HEK293 (cell line): ENCODE results near the gene THSD4.

Experiments
- CTCF ChIA-PET: fragments of 350-600 bp; formaldehyde crosslinking; extraction: SDS; loops from one replicate; lab custom pipeline; 2021; ENCODE audit warnings: antibody characterized with exemption; lab: Yijun Ruan, JAX
- POLR2A ChIA-PET: fragments of 300-600 bp; formaldehyde crosslinking; extraction: SDS; loops from one replicate; lab custom pipeline; 2020; ENCODE audit warnings: antibody characterized with exemption, inconsistent platforms; lab: Yijun Ruan, JAX
- H3K27ac ChIP-seq: fragments of 200-500 bp; sonication (Bioruptor generic); 2 replicates; pipeline ENCODE4 v1.5.1; 2014; ENCODE audit warnings: low read depth, low read length, control low read depth, inconsistent platforms; ENCODE audit errors: extremely low read depth
- H3K36me3 ChIP-seq, 2 experiments: fragments of 200-500 bp in 1 of 2; sonication (Bioruptor generic) in 1 of 2; 1 replicate in 1 of 2; 2 replicates in 1 of 2; pipeline ENCODE4 v1.5.1; 2014 to 2017; ENCODE audit warnings: inconsistent platforms in 2 of 2, low read length in 2 of 2; ENCODE audit not compliant: control insufficient read depth in 2 of 2, insufficient read depth in 1 of 2
- H3K4me1 ChIP-seq: fragments of 200-500 bp; sonication (Bioruptor generic); 2 replicates; pipeline ENCODE4 v1.5.1; 2014; ENCODE audit warnings: mild to moderate bottlenecking, low read length, inconsistent platforms; ENCODE audit not compliant: control insufficient read depth, insufficient read depth
- H3K4me3 ChIP-seq: 2 replicates; pipeline ENCODE4 v1.5.1; 2011; ENCODE audit warnings: low read depth, mild to moderate bottlenecking, control low read depth, low read length, moderate library complexity
- H3K9me3 ChIP-seq: fragments of 200-500 bp; sonication (Bioruptor generic); 2 replicates; pipeline ENCODE4 v1.5.1; 2014; ENCODE audit warnings: low read depth, low read length, inconsistent platforms; ENCODE audit not compliant: control insufficient read depth, insufficient read depth
- GLIS1 ChIP-seq: fragments of 450-650 bp; formaldehyde crosslinking; IDR thresholded peaks from 2 replicates; pipeline ENCODE4 v1.5.1; 2016; ENCODE audit warnings: missing biosample characterization, missing genetic modification characterization
- ZBTB48 ChIP-seq: fragments of 450-650 bp; formaldehyde crosslinking; IDR thresholded peaks from 2 replicates; pipeline ENCODE4 v1.5.1; 2016; ENCODE audit warnings: missing biosample characterization, missing genetic modification characterization
- ZNF138 ChIP-seq: fragments of 450-650 bp; formaldehyde crosslinking; IDR thresholded peaks from 2 replicates; pipeline ENCODE4 v1.5.1; 2016; ENCODE audit warnings: missing biosample characterization, missing genetic modification characterization, borderline replicate concordance
- ZNF155 ChIP-seq: fragments of 450-650 bp; formaldehyde crosslinking; IDR thresholded peaks from 2 replicates; pipeline ENCODE4 v1.5.1; 2016; ENCODE audit warnings: missing biosample characterization, missing genetic modification characterization
- ZNF202 ChIP-seq: fragments of 450-650 bp; formaldehyde crosslinking; IDR thresholded peaks from 2 replicates; pipeline ENCODE4 v1.5.1; 2016; ENCODE audit warnings: missing biosample characterization, missing genetic modification characterization, borderline replicate concordance
- ZNF302 ChIP-seq: fragments of 450-650 bp; formaldehyde crosslinking; IDR thresholded peaks from 2 replicates; pipeline ENCODE4 v1.5.1; 2016; ENCODE audit warnings: missing biosample characterization, missing genetic modification characterization, low read depth
- ZNF350 ChIP-seq: fragments of 450-650 bp; formaldehyde crosslinking; IDR thresholded peaks from 2 replicates; pipeline ENCODE4 v1.5.0; 2017; ENCODE audit warnings: missing biosample characterization, mild to moderate bottlenecking, missing genetic modification characterization
- ZNF354C ChIP-seq: fragments of 450-650 bp; formaldehyde crosslinking; IDR thresholded peaks from 2 replicates; pipeline ENCODE4 v1.5.1; 2016; ENCODE audit warnings: missing biosample characterization, missing genetic modification characterization, low read depth, borderline replicate concordance
- ZNF366 ChIP-seq: fragments of 450-650 bp; formaldehyde crosslinking; conservative IDR thresholded peaks from 2 replicates; pipeline ENCODE4 v1.5.1; 2016; ENCODE audit warnings: missing biosample characterization, missing genetic modification characterization
- ZNF510 ChIP-seq: fragments of 450-650 bp; formaldehyde crosslinking; IDR thresholded peaks from 2 replicates; pipeline ENCODE4 v1.5.1; 2018; ENCODE audit warnings: mild to moderate bottlenecking, missing genetic modification characterization, missing biosample characterization; ENCODE audit not compliant: insufficient replicate concordance
- ZNF549 ChIP-seq: fragments of 450-650 bp; IDR thresholded peaks from 2 replicates; pipeline ENCODE4 v1.5.1; 2018; ENCODE audit warnings: missing biosample characterization, missing genetic modification characterization, mild to moderate bottlenecking, inconsistent platforms, moderate library complexity
- ZNF555 ChIP-seq: fragments of 450-650 bp; formaldehyde crosslinking; conservative IDR thresholded peaks from 2 replicates; pipeline ENCODE4 v1.5.1; 2017; ENCODE audit warnings: missing biosample characterization, mild to moderate bottlenecking, missing genetic modification characterization, inconsistent platforms
- ZNF571 ChIP-seq: fragments of 450-650 bp; formaldehyde crosslinking; IDR thresholded peaks from 2 replicates; pipeline ENCODE4 v1.5.0; 2017; ENCODE audit warnings: missing biosample characterization, missing genetic modification characterization
- ZNF654 ChIP-seq: fragments of 450-650 bp; formaldehyde crosslinking; IDR thresholded peaks from 2 replicates; pipeline ENCODE4 v1.5.1; 2016; ENCODE audit warnings: low read depth, missing biosample characterization, missing genetic modification characterization
- ZNF677 ChIP-seq: fragments of 450-650 bp; IDR thresholded peaks from 2 replicates; pipeline ENCODE4 v1.5.0; 2018; ENCODE audit warnings: missing biosample characterization, mild to moderate bottlenecking, missing genetic modification characterization, moderate library complexity
- ZNF830 ChIP-seq: fragments of 450-650 bp; IDR thresholded peaks from 2 replicates; pipeline ENCODE4 v1.5.0; 2018; ENCODE audit warnings: missing biosample characterization, missing genetic modification characterization, low read depth, mild to moderate bottlenecking, moderate library complexity
- ZXDB ChIP-seq: fragments of 450-650 bp; formaldehyde crosslinking; IDR thresholded peaks from 2 replicates; pipeline ENCODE4 v1.5.1; 2016; ENCODE audit warnings: missing biosample characterization, missing genetic modification characterization
- TF ChIP-seq, protein P1 (sequence below): fragments of 450-650 bp; formaldehyde crosslinking; IDR thresholded peaks from 2 replicates; pipeline ENCODE4 v1.5.1; 2017; ENCODE audit warnings: missing biosample characterization, missing genetic modification characterization
- TF ChIP-seq, protein P2 (sequence below): fragments of 450-650 bp; formaldehyde crosslinking; IDR thresholded peaks from 2 replicates; pipeline ENCODE4 v1.5.1; 2016; ENCODE audit warnings: missing biosample characterization, missing genetic modification characterization
- TF ChIP-seq, protein P3 (sequence below): fragments of 450-650 bp; formaldehyde crosslinking; IDR thresholded peaks from 2 replicates; pipeline ENCODE4 v1.5.0; 2017; ENCODE audit warnings: missing biosample characterization, missing genetic modification characterization, borderline replicate concordance
- TF ChIP-seq, protein P4 (sequence below): fragments of 450-650 bp; formaldehyde crosslinking; IDR thresholded peaks from 2 replicates; pipeline ENCODE4 v1.5.1; 2016; ENCODE audit warnings: missing biosample characterization, missing genetic modification characterization, borderline replicate concordance

THSD4 gene

DNA sequence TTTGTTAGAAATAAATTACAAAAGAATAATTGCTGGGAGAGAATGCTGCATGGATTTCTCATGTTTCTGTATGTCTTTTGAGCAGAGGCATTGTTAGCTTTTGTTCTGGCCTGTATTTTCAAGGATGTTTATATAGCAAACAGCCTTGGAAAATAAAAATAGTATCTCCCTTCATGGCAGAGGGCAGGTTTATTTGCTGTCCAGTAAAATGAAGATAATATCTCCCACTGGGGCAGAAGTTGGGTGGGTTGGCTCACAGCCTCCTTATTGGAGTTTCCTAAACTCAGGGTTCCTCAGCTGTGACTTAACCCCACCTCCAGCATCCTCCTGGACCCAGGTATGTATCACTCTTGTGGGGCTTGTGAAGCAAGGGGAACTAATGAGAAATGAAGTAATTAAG lies 43.7 kb upstream of the THSD4 start:
- POLR2A ChIA-PET = no interaction called here
- no peak overlapping the region for H3K27ac ChIP-seq

DNA sequence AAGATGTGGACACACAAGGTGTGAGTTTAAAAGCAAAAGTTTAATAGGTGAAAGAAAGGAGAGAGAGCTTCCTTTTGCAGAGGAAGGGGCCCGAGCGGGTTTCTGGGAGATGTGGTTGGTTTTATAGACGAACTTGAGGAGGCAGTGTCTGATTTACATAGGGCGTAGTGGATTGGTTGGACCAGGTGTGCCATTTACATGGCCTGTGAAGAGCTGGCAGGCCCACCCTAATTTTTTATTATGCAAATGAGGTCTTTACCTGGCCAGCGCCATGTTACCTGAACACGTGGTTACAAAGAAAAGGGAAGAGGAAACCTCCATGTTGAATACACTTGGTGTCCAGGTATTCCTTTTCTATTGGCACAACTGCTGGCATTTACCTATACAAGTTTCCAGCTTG lies 42.8 kb upstream of the THSD4 start:
- no peak overlapping the region for H3K27ac ChIP-seq
- no peak for TF ChIP-seq ZNF354C (tag by site-specific recombination)
- no peak for TF ChIP-seq ZNF654 (tag by site-specific recombination)
- TF ChIP-seq ZNF571 (tag by site-specific recombination) = no peak
- TF ChIP-seq ZNF830 (tag by site-specific recombination) = no peak
- no peak for TF ChIP-seq ZNF510
- no peak for TF ChIP-seq GLIS1 (tag by site-specific recombination)
- TF ChIP-seq, protein P1, sequence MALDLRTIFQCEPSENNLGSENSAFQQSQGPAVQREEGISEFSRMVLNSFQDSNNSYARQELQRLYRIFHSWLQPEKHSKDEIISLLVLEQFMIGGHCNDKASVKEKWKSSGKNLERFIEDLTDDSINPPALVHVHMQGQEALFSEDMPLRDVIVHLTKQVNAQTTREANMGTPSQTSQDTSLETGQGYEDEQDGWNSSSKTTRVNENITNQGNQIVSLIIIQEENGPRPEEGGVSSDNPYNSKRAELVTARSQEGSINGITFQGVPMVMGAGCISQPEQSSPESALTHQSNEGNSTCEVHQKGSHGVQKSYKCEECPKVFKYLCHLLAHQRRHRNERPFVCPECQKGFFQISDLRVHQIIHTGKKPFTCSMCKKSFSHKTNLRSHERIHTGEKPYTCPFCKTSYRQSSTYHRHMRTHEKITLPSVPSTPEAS (tag by site-specific recombination) = no peak
- no peak for TF ChIP-seq ZNF366
- no peak for TF ChIP-seq ZNF677
- no peak for TF ChIP-seq ZNF202
- TF ChIP-seq, protein P2, sequence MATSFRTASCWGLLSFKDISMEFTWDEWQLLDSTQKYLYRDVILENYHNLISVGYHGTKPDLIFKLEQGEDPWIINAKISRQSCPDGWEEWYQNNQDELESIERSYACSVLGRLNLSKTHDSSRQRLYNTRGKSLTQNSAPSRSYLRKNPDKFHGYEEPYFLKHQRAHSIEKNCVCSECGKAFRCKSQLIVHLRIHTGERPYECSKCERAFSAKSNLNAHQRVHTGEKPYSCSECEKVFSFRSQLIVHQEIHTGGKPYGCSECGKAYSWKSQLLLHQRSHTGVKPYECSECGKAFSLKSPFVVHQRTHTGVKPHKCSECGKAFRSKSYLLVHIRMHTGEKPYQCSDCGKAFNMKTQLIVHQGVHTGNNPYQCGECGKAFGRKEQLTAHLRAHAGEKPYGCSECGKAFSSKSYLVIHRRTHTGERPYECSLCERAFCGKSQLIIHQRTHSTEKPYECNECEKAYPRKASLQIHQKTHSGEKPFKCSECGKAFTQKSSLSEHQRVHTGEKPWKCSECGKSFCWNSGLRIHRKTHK (tag by site-specific recombination) = no peak
- no peak for TF ChIP-seq ZNF555 (tag by site-specific recombination)
- no peak for TF ChIP-seq ZBTB48 (tag by site-specific recombination)
- no peak for TF ChIP-seq ZNF302 (tag by site-specific recombination)
- TF ChIP-seq ZNF155 (tag by site-specific recombination) = no peak
- TF ChIP-seq, protein P3, sequence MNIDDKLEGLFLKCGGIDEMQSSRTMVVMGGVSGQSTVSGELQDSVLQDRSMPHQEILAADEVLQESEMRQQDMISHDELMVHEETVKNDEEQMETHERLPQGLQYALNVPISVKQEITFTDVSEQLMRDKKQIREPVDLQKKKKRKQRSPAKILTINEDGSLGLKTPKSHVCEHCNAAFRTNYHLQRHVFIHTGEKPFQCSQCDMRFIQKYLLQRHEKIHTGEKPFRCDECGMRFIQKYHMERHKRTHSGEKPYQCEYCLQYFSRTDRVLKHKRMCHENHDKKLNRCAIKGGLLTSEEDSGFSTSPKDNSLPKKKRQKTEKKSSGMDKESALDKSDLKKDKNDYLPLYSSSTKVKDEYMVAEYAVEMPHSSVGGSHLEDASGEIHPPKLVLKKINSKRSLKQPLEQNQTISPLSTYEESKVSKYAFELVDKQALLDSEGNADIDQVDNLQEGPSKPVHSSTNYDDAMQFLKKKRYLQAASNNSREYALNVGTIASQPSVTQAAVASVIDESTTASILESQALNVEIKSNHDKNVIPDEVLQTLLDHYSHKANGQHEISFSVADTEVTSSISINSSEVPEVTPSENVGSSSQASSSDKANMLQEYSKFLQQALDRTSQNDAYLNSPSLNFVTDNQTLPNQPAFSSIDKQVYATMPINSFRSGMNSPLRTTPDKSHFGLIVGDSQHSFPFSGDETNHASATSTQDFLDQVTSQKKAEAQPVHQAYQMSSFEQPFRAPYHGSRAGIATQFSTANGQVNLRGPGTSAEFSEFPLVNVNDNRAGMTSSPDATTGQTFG (tag by site-specific recombination) = no peak
- H3K9me3 ChIP-seq = no peaks in the 10 kb centered on the region
- ChIA-PET POLR2A (no interaction called here), CTCF (interaction anchor here (0.6 kb wide), 1 partner anchor 709 kb away, joined by 4 read pairs; no protein-coding TSS in a partner anchor)
- H3K36me3 ChIP-seq = no peaks in the 10 kb centered on the region; a peak in 1 of 3 replicates
- no peak overlapping the region for H3K4me3 ChIP-seq
- no peaks in the 10 kb centered on the region for H3K4me1 ChIP-seq

More for the DNA sequence above, 43.7 kb upstream of the THSD4 start:
- H3K4me1 ChIP-seq = no peaks in the 10 kb centered on the region
- no peak overlapping the region for H3K4me3 ChIP-seq
- CTCF ChIA-PET = interaction anchor here (1.3 kb wide), 1 partner anchor 45 kb away, joined by 3 read pairs; no protein-coding TSS in a partner anchor
- no peaks in the 10 kb centered on the region; a peak in 1 of 3 replicates for H3K36me3 ChIP-seq
- TF ChIP-seq ZXDB (tag by site-specific recombination) (no peak), ZNF549 (tag by site-specific recombination) (no peak), ZNF138 (no peak), ZNF350 (tag by site-specific recombination) (no peak)
- TF ChIP-seq, protein P4, sequence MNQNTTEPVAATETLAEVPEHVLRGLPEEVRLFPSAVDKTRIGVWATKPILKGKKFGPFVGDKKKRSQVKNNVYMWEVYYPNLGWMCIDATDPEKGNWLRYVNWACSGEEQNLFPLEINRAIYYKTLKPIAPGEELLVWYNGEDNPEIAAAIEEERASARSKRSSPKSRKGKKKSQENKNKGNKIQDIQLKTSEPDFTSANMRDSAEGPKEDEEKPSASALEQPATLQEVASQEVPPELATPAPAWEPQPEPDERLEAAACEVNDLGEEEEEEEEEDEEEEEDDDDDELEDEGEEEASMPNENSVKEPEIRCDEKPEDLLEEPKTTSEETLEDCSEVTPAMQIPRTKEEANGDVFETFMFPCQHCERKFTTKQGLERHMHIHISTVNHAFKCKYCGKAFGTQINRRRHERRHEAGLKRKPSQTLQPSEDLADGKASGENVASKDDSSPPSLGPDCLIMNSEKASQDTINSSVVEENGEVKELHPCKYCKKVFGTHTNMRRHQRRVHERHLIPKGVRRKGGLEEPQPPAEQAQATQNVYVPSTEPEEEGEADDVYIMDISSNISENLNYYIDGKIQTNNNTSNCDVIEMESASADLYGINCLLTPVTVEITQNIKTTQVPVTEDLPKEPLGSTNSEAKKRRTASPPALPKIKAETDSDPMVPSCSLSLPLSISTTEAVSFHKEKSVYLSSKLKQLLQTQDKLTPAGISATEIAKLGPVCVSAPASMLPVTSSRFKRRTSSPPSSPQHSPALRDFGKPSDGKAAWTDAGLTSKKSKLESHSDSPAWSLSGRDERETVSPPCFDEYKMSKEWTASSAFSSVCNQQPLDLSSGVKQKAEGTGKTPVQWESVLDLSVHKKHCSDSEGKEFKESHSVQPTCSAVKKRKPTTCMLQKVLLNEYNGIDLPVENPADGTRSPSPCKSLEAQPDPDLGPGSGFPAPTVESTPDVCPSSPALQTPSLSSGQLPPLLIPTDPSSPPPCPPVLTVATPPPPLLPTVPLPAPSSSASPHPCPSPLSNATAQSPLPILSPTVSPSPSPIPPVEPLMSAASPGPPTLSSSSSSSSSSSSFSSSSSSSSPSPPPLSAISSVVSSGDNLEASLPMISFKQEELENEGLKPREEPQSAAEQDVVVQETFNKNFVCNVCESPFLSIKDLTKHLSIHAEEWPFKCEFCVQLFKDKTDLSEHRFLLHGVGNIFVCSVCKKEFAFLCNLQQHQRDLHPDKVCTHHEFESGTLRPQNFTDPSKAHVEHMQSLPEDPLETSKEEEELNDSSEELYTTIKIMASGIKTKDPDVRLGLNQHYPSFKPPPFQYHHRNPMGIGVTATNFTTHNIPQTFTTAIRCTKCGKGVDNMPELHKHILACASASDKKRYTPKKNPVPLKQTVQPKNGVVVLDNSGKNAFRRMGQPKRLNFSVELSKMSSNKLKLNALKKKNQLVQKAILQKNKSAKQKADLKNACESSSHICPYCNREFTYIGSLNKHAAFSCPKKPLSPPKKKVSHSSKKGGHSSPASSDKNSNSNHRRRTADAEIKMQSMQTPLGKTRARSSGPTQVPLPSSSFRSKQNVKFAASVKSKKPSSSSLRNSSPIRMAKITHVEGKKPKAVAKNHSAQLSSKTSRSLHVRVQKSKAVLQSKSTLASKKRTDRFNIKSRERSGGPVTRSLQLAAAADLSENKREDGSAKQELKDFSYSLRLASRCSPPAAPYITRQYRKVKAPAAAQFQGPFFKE (tag by site-specific recombination) = no peak
- H3K9me3 ChIP-seq = no peaks in the 10 kb centered on the region
